Activated T-helper 17 cell treated with anti-CD3 and anti-CD28 coated beads, Interleukin-2, amount 50 U/mL, for 72 hours (primary cell): ENCODE data around the gene DIPK1A. TPM values are rescaled to one million over a fixed set of nuclear protein-coding genes. Genes with fewer than 3 reads are reported as not detected.

Experiments
- ATAC-seq: fragments of 150-1000 bp; cut with Tn5 transposase; replicated peaks from 2 replicates; pipeline ENCODE4 v1.10.0; 2021; ENCODE audit warnings: mild to moderate bottlenecking, moderate library complexity
- H3K27ac Mint-ChIP-seq: one replicate; pipeline ENCODE4 v1.8.0; 2022; ENCODE audit warnings: mixed read lengths
- H3K27me3 Mint-ChIP-seq: one replicate; pipeline ENCODE4 v1.8.0; 2022; ENCODE audit warnings: mixed read lengths
- H3K36me3 Mint-ChIP-seq: one replicate; pipeline ENCODE4 v1.8.0; 2022; ENCODE audit warnings: low read depth, mild to moderate bottlenecking, mixed read lengths
- H3K4me1 Mint-ChIP-seq: one replicate; pipeline ENCODE4 v1.8.0; 2022; ENCODE audit warnings: mixed read lengths
- H3K4me3 Mint-ChIP-seq: one replicate; pipeline ENCODE4 v1.8.0; 2022; ENCODE audit warnings: mild to moderate bottlenecking, mixed read lengths
- H3K9me3 Mint-ChIP-seq: one replicate; pipeline ENCODE4 v1.8.0; 2022; ENCODE audit warnings: mixed read lengths
- total RNA-seq, 2 donors: library from RNA; stranded (reverse); gene quantifications; one replicate each; pipeline ENCODE4 v1.2.3, GENCODE V29; 2022

The DIPK1A gene
- total RNA-seq, 2 donors from 2014 or later = 6.5 to 8.6 TPM

DNA sequence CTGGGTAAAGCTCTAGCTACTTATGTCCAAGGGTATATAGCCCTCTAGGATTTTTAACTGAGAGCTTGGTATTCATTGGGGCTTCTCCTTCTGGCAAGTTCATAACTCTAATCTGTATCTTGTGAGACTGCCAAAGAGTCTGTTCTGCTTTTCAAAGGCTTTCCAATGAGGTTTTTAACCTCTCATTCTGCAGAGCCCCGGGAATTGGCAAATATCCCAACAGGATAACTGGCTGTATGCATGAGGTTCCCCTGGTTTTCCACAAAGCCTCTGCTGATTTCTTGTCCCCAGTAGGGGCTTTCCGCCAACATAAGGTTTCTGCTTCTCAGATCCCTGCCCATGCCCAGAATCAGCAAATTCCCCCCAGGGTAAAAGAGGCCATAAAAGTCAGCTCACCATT lies 88.5 kb downstream of the DIPK1A start:
- Mint-ChIP-seq H3K36me3 (peaks cover 26% of the 10 kb centered on the region), H3K27me3 (no peaks in the 10 kb centered on the region), H3K4me3 (no peak overlapping the region), H3K4me1 (peaks cover 6% of the 10 kb centered on the region), H3K27ac (no peak overlapping the region), H3K9me3 (no peaks in the 10 kb centered on the region)
- no peak for ATAC-seq

DNA sequence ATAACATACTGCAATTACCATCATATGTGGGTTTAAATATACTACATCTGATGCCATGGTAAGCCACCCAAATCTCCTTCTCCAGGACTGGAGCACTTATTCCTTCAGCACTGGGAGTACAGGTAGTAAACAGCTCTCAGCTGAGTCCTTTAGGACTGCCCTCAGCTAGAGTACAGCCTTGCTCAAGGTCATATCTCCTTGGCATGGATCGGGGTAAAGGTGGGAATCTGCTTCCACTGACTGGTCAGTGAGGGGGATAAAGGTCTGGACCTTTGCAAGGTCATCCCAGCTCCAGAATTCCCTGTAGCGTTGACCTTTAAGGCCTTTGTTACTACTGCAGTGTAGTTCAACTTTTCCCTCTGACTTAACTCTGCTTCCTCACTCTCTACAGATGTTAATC lies 90.7 kb downstream of the DIPK1A start:
- Mint-ChIP-seq H3K4me1 (no peaks in the 10 kb centered on the region), H3K27ac (no peak overlapping the region), H3K4me3 (no peak overlapping the region), H3K36me3 (peaks cover 26% of the 10 kb centered on the region), H3K27me3 (no peaks in the 10 kb centered on the region), H3K9me3 (no peaks in the 10 kb centered on the region)
- no peak for ATAC-seq

DNA sequence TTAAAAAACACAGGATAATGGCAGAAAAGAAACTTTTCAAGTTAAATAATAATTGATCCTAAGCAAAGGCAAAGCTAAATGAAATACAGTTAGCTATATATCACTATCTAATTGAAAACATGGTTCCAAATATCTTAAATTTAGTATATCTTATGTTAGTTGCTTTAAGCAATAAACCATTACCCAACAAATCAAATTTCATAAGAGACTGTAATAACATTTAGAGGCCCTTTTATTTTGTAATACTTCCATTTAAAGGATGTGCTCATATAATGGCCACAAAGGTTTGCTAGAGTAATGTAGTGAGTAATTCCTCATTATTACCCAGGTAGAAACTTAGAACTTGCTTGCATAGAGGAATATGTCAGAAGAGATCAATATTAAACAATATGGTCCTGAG lies 97.1 kb downstream of the DIPK1A start:
- Mint-ChIP-seq H3K4me3 (no peak overlapping the region), H3K27me3 (no peaks in the 10 kb centered on the region), H3K9me3 (no peaks in the 10 kb centered on the region), H3K36me3 (no peaks in the 10 kb centered on the region), H3K4me1 (peaks cover 3% of the 10 kb centered on the region), H3K27ac (no peak overlapping the region)
- no peak for ATAC-seq

DNA sequence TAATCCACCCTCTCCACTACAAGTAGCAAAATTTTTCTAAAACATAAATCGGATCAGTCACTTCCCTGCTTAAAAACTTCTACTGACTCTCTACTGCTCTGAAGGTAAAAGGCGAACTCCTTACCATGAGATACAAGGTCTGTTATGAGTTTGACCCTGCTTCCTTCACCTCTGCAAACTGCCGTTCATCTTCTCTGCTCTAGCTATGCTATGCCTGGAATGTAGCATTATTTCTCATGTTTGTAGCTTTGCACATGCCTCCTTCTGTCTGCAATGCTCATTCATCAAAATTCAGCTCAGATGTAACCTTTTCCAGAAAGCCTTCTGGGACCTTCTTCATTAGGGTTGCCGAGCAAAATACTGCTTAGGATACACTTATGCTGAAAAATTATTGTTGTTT lies 98.7 kb downstream of the DIPK1A start:
- Mint-ChIP-seq H3K27me3 (no peaks in the 10 kb centered on the region), H3K36me3 (no peaks in the 10 kb centered on the region), H3K9me3 (no peaks in the 10 kb centered on the region), H3K27ac (peak overlapping the region; percentile 29), H3K4me3 (no peak overlapping the region), H3K4me1 (peaks cover 9% of the 10 kb centered on the region)
- no peak for ATAC-seq

DNA sequence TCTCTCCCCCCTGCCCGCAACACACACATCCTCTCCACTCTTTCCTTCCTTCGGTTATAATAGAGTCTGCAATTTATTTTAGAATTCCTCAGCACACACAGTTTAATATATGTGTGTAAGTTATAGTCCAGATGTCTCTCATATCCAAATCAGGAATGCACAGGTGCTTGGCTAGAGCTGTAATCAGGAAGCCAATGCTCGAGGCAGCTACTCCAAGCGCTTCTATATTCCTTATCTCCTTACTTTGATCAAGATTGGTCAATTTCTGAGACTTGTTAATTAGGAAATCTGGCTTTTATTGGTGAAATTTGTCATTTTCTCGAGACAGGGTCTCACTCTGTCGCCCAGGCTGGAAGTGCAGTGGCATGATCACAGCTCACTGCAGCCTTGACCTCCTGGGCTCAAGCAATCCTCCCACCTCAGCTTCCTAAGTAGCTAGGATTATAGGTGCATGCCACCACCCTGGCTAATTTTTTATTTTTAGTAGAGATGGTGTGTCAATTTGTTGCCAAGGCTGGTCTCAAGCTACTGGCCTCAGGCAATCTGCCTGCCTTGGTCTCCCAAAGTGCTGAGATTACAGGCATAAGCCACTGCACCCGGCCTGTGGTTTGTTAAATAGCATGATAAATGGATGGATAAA lies 101.7 kb downstream of the DIPK1A start:
- Mint-ChIP-seq H3K9me3 (no peaks in the 10 kb centered on the region), H3K36me3 (no peaks in the 10 kb centered on the region), H3K4me3 (peak overlapping the region; percentile 65), H3K27ac (peak overlapping the region; percentile 61), H3K27me3 (no peaks in the 10 kb centered on the region), H3K4me1 (peaks cover 13% of the 10 kb centered on the region)
- ATAC-seq = no peak

DNA sequence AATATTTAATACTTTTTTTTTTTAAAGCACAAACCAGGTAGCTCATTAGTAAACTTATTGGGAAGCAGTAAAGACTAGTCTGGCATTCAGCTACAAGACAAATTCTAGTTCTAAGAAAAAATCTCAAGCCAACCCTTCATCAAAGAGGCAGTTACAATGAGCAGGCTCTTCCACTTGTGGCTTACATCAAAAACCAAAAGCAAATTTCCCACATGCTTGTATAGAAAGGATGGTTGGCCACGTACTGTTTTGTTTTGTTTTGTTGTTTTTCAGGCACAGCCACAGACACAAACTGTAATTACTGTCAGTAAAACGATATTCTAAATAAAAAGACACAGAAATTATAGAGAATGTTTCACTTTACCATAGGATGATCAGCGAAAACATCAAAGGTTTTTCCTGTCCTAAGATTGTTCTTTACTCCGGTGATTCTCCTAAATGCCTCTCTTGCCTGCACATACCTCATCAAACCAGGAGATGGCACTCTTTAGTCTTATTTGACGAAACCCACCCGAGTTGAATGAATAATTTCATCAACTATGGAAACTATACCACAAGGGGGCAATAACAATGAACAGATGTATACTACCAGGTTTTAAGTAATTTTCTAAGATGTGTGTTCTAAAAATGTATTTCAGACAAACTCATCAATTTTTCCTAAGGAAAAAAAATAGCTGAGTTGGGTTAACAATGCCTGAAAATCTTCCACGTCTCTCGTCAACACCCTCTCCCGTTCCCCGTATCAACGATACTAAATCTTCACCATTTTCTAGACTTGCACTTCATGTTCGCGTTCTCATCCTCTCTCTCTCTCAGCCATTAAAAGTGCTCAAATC lies 102.5 kb downstream of the DIPK1A start:
- Mint-ChIP-seq H3K9me3 (no peaks in the 10 kb centered on the region), H3K36me3 (no peaks in the 10 kb centered on the region), H3K4me3 (peak overlapping the region; percentile 65), H3K27me3 (no peaks in the 10 kb centered on the region), H3K4me1 (peaks cover 15% of the 10 kb centered on the region), H3K27ac (peak overlapping the region; percentile 61)
- peak; percentile 83 for ATAC-seq

DNA sequence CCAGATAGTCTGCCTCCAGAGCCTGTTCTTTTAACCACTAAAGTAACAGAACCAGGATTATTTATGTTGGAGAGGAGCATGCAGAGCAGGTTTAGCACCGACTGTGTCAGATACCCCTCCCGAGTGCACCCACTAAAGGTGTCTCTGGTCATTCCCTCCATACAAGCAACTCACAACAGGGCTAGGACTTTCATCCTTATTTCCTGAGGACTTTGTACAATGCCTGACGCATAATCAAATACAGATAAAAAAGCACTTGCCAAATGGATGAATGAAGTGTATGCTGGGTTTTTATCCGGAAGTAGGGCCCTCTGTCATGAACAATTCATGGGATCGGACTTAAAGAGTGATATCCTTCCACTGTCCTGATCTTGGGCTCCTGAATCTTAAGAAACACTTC lies 103.4 kb downstream of the DIPK1A start:
- Mint-ChIP-seq H3K9me3 (no peaks in the 10 kb centered on the region), H3K4me1 (peaks cover 15% of the 10 kb centered on the region), H3K4me3 (no peak overlapping the region), H3K36me3 (no peaks in the 10 kb centered on the region), H3K27ac (no peak overlapping the region), H3K27me3 (no peaks in the 10 kb centered on the region)
- ATAC-seq = no peak

DNA sequence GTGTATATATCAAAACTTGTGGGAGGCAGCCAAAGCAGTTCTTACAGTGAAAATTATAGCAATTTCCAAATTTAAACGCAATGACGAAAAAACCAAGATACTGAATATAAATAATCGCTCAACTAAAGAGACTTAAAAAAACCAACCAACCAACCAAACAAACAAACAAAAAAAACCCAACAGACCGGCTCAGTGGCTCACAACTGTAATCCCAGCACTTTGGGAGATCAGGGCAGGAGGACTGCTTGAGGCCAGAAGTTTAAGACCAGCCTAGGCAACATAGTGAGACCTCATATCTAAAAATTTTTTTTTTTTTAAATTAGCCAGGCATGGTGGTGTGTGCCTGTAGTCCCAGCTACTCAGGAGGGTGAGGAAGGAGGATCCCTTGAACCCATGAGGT lies 106.0 kb downstream of the DIPK1A start:
- no peaks in the 10 kb centered on the region for H3K27me3 Mint-ChIP-seq
- peaks cover 20% of the 10 kb centered on the region for H3K4me1 Mint-ChIP-seq
- H3K4me3 Mint-ChIP-seq = no peak overlapping the region
- peaks cover under 1% of the 10 kb centered on the region for H3K36me3 Mint-ChIP-seq
- H3K9me3 Mint-ChIP-seq = no peaks in the 10 kb centered on the region
- H3K27ac Mint-ChIP-seq = no peak overlapping the region
- no peak for ATAC-seq

DNA sequence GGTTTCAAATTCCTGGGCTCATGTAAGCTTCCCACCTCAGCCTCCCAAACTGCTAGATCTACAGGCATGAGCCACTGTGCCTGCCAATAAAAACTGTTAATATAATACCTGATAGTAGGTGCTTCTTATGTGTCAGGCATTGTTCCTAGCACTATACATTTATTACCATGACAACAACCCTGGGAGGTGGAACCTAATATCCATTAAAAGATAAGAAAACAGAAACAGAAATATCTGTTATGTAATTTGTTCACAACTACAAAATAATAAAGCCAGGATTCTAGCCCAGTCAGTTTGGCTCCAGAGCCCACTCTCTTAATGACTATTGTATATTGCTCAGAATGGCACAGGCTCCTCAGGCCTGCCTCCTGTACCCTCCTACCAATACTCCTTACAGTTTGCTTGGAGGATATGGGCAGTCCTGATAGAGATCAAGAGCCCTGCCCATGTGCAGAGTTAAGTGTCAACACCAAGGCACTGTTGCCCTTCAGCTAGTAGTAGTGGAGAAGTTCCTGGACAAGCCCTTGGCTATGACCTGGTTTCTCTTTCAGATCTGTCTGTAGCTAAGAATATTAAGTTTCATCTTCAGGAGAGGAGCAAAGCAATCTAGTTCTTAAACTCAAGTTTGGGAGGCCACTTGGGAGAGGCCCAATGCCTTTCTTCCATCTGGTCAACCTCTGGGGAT lies 107.0 kb downstream of the DIPK1A start:
- H3K27ac Mint-ChIP-seq = peak overlapping the region; percentile 37
- no peaks in the 10 kb centered on the region for H3K9me3 Mint-ChIP-seq
- H3K4me1 Mint-ChIP-seq = peaks cover 18% of the 10 kb centered on the region
- peaks cover 5% of the 10 kb centered on the region for H3K36me3 Mint-ChIP-seq
- no peak for ATAC-seq
- H3K27me3 Mint-ChIP-seq = no peaks in the 10 kb centered on the region
- H3K4me3 Mint-ChIP-seq = no peak overlapping the region

DNA sequence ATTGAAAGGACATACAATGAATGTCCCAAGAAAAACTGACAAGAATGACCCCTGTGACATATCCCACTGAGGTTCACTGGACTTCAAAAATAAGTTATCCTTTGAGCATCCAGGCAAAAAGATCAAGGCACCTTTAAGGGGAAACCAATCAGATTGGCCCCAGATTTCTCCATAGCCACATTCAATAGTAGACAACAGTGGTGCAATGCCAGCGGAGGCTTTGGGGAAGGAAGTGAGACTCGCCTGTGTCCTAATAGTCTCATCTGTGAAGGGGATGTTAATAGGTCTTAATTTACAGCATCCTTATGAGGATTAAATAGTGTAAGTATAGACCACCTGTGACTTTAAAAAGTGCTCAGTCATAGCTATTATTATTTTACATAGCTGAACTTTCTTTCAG lies 108.0 kb downstream of the DIPK1A start:
- ATAC-seq = no peak
- Mint-ChIP-seq H3K4me1 (peaks cover 11% of the 10 kb centered on the region), H3K27ac (no peak overlapping the region), H3K9me3 (no peaks in the 10 kb centered on the region), H3K36me3 (peaks cover 5% of the 10 kb centered on the region), H3K27me3 (no peaks in the 10 kb centered on the region), H3K4me3 (no peak overlapping the region)

DNA sequence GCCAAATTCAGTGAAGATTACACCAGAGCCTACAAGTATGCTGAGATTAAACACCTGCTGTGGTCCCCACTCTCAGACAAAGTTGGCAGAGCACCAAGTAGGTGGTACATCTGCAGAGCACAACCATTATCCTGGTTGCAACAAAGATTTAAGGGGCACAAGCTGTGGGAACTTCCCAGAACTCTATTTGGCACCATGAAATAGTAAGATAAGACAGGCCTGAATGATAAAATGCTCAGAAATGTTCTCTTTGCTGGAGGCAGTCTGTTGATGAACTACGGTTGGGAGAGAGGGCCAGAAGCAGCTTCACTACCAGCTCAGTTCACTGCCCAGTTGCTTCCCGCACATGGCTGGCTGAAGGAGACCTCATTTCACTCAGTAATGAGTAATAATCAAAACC lies 109.5 kb downstream of the DIPK1A start:
- H3K27me3 Mint-ChIP-seq = no peaks in the 10 kb centered on the region
- no peaks in the 10 kb centered on the region for H3K9me3 Mint-ChIP-seq
- no peak overlapping the region for H3K27ac Mint-ChIP-seq
- no peak overlapping the region for H3K4me3 Mint-ChIP-seq
- peaks cover 5% of the 10 kb centered on the region for H3K36me3 Mint-ChIP-seq
- peaks cover 11% of the 10 kb centered on the region for H3K4me1 Mint-ChIP-seq
- ATAC-seq = no peak

DNA sequence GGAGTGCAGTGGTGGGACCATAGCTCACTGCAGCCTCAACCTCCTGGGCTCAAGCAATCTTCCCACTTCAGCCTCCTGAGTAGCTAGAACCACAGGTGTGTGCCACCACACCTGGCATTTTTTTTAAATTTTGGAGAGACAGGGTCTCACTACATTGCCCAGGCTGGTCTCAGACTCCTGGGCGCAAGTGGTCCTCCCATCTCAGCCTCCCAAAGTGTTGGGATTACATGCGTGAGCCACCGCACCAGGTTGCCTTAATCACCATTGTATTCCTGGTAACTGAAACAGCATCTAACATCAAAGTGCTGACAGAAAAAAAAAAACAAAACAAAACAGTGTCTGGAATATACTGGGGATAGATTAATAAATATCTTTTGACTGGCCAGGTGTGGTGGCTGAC lies 111.2 kb downstream of the DIPK1A start:
- no peak for ATAC-seq
- H3K4me3 Mint-ChIP-seq = no peak overlapping the region
- H3K27me3 Mint-ChIP-seq = no peaks in the 10 kb centered on the region
- no peak overlapping the region for H3K27ac Mint-ChIP-seq
- no peaks in the 10 kb centered on the region for H3K9me3 Mint-ChIP-seq
- H3K4me1 Mint-ChIP-seq = peaks cover 11% of the 10 kb centered on the region
- H3K36me3 Mint-ChIP-seq = peaks cover 21% of the 10 kb centered on the region

DNA sequence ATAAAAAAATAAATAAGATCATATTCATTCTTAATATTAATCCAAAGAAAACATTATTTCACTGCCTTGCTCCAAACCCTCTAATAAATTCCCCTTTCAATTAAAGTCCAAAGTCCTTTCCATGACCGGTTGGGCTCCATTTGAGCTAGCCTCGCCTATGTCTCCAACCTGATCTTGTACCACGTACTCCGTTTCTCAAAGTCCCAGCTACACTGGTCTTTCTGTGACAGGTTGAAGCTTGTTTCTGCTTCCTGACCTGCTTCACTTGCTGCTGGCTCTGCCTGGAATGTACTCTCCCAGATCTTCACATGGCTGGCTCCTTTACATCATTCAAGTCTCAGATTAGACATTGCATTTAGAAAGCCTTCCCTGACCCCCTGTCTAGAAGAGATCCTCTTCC lies 113.1 kb downstream of the DIPK1A start:
- no peak overlapping the region for H3K27ac Mint-ChIP-seq
- no peaks in the 10 kb centered on the region for H3K27me3 Mint-ChIP-seq
- peaks cover 35% of the 10 kb centered on the region for H3K36me3 Mint-ChIP-seq
- H3K4me1 Mint-ChIP-seq = peaks cover 4% of the 10 kb centered on the region
- H3K4me3 Mint-ChIP-seq = no peak overlapping the region
- H3K9me3 Mint-ChIP-seq = no peaks in the 10 kb centered on the region
- no peak for ATAC-seq

DNA sequence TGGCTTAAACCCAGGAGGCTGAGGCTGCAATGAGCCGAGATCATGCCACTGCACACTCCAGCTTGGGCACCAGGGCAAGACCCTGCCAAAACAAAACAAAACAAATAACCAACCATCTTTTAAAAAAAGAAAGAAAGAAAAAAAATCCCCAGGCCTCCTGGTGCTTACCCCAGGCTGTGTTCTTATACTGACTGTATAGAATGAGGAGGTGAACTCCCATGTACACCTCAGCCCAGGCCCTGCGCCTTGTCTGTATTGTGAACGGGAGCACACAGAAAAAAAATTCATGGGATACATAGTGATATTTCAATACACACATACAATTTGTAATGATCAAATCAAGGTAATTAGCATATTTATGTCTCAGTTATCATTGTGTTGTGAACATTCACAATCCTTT lies 115.4 kb downstream of the DIPK1A start:
- no peaks in the 10 kb centered on the region for H3K4me1 Mint-ChIP-seq
- H3K9me3 Mint-ChIP-seq = no peaks in the 10 kb centered on the region
- peaks cover 58% of the 10 kb centered on the region for H3K36me3 Mint-ChIP-seq
- H3K27me3 Mint-ChIP-seq = no peaks in the 10 kb centered on the region
- H3K4me3 Mint-ChIP-seq = no peak overlapping the region
- peak overlapping the region; percentile 32 for H3K27ac Mint-ChIP-seq
- ATAC-seq = no peak

DNA sequence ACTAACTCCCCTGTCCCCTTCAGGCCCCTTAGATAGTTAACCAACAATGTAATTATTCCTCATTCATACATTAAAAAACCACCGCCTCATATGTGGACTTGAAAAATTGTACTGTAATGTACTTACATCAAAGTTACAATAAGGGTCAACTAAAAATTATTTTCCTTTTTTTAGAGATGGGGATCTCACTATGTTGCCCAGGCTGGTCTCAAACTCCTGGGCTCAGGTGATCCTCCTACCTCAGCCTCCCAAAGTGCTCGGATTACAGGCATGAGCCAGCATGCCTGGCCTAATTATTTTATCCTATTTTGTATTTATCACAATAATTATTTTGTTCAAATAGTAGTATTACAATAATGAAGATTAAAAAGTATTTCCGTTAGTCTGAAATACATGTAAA lies 116.8 kb downstream of the DIPK1A start:
- Mint-ChIP-seq H3K27me3 (no peaks in the 10 kb centered on the region), H3K4me1 (peaks cover 6% of the 10 kb centered on the region), H3K4me3 (no peak overlapping the region), H3K27ac (no peak overlapping the region), H3K9me3 (no peaks in the 10 kb centered on the region), H3K36me3 (peaks cover 68% of the 10 kb centered on the region)
- ATAC-seq = no peak
